Dermis blood vessel endothelial cell (primary cell): ENCODE data around the gene RASL11B. TPM values are rescaled to one million over a fixed set of nuclear protein-coding genes. Genes with fewer than 3 reads are reported as not detected.
"Not testable (repeated sequence)": the region's sequence is repeated elsewhere in the genome, so short reads cannot be mapped to it uniquely, and the experiment has no call there.

Experiments
- DNase-seq: peaks from one replicate; pipeline ENCODE4 v3.0.0; 2010
- total RNA-seq: library from RNA; depleted of rRNA; stranded (reverse); fragments of >200 nt; gene quantifications from 2 replicates; pipeline ENCODE4 v1.2.3, GENCODE V29; 2014

RASL11B gene, protein sequence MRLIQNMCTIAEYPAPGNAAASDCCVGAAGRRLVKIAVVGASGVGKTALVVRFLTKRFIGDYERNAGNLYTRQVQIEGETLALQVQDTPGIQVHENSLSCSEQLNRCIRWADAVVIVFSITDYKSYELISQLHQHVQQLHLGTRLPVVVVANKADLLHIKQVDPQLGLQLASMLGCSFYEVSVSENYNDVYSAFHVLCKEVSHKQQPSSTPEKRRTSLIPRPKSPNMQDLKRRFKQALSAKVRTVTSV
- not detected in 2 replicates for total RNA-seq

DNA sequence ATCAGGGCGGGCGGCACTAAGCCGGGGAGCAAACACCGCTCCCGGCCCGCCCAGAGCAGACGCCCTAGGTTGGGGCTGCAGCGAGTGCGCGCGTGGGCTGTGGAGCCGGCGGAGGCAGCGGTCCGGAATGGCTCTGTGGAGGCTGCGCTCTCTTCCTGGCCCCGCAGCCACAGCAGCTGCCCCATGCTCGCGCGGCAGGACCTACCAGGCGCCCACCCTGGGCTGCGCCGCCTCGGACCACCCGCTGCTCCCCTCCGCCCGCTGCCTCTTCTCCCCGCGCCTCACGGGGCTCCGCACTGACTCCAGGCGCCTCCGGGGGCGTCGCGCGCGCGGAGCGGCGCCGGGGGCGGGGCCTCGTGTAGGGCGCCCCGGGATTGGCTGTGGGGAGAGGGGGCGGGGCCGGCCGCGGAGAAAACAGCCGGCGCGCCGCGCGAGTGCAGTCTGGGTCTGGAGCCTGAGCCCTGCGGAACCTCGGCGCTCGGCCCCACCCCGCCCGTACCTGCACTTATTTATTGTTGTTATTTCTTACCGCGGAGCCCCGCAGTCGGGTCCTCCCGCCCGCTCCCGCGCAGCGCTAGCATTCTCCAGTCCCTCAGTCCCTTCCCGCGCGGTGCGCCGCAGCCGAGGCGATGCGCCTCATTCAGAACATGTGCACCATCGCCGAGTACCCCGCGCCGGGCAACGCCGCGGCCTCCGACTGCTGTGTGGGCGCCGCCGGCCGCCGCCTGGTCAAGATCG is at the start of gene RASL11B:
Gene RASL11B (plus strand): TSS at position 439 of the 738 bp plus-strand sequence. CDS start 191 bp downstream, at position 630.
- peak; percentile 77 for DNase-seq

DNA sequence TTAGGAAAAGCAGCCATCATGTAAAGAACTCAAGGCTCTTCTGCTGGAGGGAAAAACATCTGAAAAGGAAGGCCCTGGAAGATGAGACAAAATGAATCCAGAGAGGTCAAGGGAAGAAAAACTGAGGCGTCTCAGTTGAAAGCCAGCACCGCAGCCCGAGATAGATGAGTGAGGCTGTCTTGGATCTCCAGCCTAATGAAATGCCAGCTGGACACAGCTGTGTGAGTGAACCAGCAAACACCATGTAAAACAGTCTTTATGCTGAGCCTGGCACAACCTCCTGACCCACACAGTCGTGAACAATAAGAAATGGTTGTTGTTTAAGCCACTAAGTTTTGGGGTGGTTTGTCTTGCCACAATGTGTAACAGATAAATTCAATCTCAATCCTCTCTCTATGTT is 48.6 kb upstream of the RASL11B start:
- no peak for DNase-seq

DNA sequence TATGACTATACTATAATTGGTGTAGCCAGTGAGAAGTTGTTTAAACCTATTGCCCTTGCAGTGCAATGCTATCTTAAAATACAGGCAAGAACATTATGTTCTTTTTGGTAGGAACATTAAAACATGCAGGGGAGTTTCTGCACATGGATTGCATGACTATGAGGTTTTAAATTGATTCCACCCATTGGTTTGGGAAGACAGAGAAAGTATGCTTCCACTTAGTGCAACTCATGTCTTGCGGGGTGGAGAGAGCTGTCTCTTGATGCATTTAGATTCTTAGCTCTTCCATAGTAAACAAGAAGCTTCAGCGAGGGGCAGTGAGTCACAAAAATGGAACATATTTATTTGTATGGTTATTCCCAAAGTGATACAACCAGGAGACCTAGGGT is 39.5 kb upstream of the RASL11B start:
- DNase-seq, result no peak

DNA sequence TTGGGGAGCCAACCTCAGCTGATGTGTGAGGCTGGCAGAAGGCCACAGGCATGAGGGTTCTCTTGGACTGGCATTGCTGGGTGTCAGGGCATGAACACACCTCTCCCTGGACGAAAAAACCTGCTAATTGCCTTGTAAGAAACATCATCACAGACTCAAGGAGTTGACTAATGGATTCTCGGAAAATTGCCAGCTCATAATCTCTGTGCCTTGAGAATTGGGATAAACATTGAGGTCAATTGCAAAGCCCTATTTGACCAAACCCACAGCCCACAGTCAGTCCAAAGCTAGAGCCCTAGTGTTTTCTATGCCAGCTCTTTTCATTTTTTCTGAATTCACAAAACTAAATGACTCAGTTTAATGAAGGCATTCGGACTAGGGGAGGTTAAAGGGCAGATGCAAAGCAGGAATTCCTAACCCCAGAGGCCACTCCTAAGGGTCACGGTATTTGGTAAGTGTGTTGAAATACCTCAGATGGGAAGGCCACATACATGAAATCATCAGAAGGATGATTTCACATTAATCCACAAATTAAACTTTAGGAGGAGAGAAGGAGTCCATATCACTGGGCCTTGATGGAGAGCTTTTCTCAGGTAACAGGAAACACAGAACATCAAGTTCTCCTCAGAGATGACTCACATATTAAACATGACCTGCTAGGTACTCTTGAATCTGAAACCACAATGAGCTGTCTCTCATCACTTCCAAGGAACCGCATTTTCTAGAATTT is 39.0 kb upstream of the RASL11B start:
- no peak for DNase-seq

DNA sequence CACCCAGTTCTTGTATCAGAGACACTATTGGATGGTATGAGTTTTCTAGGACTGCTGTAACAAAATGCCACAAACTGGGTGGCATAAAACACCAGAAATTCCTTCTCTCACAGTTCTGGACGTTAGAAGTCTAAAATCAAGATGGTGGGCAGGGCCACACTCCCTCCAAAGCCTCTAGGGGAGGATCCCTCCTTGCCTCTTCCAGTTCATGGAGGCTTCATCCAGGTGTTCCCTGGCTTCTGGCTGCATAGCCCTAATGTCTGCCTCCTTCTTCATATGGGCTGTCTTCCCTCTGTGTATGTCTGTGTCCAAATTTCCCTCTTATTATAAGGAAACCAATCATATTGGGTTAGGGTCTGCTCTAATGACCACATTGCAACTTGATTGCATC is 38.4 kb upstream of the RASL11B start:
- no peak for DNase-seq

DNA sequence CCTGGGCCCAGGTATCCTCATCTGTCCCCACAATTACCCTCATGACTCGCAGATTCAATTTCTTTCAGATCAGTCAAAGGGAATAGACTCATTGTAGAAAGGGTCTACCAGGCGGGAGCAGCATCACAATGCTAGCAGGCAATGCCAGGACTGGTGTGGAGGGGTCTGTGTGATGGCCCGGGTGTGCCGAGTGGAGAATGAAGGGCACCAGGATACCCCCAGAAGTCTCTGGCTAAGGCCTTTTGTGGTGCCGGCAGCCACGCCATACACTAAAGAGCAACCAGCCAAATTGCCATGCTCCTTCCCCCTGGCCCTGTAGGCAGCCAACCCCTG is 37.9 kb upstream of the RASL11B start:
- DNase-seq, result no peak

DNA sequence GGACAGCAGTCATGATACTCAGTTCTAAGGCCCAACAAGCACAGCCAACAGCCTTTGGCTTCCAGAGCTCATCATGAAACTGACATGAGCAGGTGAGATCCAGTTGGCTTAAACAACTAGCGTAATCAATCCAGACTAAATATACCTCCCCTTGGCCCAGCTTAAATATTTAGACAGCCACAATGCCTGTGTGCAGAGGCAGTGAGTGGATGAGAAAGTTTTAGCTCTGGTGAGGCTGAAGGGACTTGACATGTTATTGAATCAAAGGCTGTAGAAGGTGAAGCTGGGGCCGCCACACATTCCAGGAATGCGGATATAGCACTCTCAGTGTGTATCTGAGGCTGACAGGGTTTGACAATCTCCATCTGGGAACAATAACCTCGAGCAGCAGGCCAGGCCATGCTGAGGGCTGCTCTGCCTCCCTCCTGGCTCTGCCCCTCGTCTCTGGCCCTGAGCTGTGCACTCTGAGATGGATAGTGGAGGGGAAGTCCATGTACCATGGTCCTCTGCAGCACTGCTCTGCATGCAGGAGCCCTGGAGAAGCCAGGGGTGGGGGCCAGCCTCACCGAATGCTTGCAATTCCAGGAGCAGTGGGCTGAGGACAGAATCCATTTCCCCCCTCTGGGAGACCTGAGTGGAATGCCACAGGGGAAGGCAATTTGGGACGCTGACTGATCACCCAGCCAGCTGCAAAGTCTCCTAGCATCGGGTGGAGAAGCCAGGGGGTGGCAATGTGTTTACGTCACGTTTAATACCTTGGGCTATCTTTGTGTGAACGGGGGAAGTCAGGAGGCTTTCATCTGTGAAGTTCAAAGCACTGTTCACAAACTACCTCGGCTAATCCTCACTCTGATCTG is 37.3 kb upstream of the RASL11B start:
- no peak for DNase-seq

DNA sequence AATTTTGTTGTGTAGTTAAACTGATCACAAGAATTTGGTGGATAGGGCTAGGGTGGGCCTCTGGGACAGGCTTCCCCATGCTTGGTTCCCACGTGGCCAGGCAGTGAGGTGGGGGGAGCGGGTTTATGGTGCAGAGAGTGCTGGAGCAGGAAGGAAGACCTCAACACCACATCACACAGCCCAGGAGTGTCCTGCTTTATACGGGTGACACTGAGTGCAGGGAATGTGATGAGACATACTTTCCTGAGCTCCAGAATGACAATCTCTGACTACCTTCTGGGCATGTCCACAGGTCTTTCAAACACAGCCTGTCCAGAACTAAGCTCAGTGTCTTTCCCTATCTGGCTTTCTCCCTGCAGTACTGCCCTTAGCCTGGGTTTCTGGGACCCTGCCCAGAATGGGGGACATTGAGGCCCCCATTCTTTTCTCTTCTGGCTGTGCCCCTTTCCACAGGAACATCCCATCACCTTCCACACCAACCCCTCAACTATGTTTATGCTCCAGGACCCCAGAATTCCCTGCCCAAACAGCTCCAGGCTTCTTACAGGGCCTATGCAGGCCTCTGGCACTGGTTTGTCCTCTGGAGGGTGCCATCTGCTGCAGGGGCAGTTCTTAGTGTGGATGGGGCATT is 36.5 kb upstream of the RASL11B start:
- no peak for DNase-seq

DNA sequence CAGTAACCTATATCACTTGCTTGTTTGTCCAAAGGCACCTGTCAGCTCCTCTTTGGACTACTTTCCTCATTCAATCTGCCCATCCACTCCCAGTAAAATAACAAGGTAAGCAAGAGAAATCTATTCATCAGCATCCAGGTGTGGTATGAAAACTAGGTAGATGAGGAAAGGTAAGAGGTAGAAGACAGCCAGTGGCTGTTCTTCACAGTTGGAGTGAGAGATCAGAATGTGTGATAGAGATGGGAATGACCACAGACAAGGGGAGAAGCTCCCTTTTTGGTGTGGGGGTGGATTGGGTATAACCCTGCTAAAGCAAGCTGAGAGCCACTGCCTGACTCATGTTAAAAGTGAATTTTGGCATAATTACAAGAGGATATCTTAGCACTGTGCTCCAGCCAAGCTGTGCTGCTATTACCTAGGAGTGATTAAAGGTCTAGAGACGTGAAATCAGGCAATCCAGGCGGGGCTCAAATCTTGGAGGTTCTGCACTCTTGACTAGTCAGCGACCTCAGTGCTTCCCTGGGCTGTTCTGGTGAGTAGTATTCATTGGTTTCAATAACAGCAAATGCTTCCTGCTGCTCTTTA is 28.1 kb upstream of the RASL11B start:
- DNase-seq, result no peak

DNA sequence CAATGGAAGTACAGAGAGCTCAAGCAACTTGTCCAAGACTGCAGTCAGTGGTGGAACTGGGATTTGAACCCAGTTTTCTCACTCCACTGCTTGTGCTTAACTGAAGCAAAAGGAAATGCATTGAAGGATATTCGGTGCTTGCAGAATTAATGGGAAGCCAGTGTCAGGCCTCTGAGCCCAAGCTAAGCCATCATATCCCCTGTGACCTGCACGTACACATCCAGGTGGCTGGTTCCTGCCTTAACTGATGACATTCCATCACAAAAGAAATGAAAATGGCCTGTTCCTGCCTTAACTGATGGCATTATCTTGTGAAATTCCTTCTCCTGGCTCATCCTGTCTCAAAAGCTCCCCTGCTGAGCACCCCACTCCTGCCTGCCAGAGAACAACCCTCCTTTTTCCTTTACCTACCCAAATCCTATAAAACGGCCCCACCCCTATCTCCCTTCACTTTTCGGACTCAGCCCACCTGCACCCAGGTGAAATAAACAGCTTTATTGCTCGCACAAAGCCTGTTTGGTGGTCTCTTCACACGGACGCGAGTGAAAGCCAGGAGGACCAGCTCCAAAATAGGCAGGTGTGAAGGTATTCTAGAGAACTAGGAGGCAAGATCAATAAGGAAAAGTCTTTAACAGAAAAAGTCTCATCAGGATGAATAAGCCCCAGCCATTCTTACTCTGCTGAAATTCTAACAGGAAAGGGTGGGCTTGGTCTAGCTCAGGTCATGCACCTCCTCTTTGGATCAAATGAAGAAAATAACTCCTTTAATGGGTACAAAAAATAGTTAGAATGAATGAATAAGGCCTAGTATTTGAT is 27.3 kb upstream of the RASL11B start:
- DNase-seq, result not testable (repeated sequence)

DNA sequence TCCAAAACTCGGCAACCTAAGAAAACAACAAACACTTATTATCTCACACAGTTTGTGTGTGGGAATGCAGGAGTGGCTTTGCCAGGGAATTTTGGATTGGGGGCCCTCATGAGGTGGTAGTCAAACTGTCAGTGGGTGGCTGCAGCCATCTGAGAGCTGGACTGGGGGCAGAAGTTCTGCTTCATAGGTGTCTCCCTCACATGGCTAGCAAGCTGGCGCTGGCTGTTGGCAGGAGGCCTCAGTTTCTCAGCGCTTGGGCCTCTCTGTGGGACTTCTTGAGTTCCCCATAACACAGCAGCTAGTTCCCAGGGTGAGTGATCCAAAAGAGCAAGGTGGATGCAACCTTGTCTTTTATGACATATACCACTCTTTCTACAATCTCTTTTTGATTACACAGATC is 26.0 kb upstream of the RASL11B start:
- DNase-seq, result no peak

DNA sequence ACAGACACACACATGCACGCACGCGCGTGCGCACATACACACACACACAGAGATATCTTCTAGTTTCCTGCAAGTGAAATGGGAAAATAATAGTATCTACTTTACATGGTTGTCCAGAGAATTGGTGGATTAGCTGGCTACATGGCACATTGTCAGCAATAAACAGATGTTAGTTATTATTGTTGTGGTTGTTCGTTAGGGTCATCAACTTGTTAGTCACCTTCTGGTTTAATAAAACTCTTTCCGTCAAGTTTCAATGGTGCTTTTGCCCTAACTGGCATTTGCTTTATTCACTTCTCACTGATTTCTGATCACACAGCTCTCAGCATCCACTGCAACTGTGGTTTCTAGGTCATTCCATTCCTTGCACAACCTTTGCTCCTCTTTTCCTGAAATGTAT is 25.4 kb upstream of the RASL11B start:
- DNase-seq, result no peak

DNA sequence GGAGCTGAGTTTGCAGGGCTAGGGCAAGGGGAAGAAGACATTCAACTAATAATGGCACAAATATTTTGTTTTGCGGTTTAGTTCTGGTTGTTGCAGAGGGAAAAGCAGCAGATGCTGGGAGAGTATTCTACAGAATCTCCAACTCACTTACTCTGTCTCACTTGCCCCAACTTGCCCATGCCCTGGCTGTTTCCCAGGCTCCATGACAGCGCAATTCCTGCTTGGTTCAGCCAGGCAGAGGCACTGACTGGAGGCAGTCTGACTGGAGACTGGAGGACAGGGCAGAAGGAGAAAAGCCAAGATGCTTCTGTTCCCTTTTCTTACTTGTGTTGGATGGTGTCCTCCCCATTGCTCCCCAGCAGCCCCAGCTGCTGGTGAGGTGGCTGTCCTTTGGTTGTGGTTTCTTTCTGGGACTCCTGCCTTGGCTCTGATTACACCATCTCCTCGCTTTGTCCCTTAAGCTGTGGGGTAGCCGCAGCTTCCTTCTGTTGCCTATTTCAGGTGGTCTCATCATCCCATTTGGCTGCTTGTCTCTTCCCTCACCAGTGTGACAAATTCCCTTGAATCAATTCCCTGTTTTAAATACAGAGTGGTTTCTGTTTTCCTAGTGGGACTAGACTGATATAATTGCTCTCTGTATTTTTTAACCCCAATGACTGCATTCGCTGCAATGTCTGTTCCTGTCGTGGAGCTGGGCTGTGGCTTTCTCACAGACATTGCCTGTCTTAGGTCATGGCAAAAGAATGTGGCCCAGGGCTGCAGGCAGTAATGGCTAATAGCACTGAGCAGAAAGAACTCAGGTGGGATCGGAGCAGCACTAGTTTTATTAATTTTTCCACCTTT is 24.2 kb upstream of the RASL11B start:
- DNase-seq, result no peak

DNA sequence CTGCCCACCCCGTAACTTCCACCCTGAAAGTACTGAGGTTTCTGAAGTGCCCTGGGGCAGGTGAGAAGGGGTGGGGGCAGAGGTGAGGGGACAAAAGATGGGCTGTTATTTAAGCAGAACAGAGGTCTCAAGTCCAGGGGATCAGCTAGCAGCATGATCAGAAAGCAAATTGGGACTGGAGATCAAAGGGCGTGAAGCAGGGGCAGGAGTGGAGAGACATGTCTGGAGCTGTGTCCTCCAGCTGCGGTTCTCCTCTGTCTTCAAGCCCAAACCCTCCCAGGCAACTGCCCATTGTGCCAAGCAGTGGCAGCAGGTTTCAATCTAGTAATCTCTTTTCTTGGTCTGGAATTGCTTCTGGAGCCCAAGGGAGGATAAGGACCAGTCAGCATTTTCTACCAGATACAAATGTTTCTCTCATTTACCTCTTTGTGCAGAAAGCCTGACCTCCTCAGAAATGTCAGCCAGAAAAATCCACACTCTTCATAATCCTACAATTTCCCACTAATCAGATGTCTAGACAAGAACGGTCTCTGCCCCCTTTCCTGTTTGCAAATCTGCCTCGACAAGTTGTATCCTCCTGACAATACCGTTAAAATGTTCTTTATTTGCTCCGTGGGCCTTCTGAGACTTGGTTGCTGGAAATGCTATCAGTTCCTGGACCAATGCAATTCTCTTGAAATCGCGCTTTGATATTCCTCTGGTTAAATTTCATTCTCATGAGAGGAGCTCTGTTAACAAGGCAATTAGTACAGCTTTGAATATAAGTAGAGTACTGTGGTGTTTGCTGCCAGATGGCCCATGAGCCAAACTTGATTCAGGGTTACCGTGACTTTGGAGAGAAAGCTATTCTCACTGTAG is 23.2 kb upstream of the RASL11B start:
- no peak for DNase-seq

DNA sequence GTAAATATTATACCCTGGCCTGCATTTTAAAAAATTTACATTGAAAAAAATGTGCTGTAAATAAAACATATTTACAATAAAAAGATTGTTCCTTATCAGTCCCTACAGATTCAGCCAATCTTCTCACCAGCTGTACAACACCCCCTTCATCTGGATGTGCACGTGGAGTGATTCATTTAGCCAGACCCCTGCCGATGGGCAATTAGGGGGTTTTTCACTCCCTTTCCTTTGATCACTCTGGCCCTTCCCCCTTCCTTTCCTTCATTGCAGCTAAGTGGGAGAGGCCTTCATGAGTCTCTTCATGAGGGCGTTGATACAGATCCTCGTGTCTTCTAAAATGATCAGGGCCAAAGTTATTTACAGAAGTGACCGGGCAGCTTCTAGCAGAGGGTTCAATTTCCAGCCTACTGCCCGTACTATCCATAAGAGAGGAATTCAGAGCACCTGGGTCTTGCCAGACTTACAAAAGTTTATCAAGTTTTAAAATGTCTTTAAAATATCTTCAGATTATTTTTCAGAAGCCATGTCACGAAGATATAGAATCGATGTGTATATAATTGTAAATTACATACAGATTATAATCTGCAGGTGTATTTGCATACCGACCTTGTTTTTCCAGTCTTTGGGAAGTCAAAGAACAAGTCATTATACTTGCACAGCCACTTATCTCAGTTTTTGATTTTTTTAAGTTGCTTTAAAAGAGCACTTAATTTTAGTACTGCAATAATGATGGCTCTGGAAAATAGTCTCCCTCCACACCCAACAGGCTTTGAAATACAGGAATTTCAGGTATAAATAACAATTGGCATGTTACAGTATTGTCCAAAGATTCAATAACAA is 21.4 kb upstream of the RASL11B start:
- DNase-seq, result no peak

DNA sequence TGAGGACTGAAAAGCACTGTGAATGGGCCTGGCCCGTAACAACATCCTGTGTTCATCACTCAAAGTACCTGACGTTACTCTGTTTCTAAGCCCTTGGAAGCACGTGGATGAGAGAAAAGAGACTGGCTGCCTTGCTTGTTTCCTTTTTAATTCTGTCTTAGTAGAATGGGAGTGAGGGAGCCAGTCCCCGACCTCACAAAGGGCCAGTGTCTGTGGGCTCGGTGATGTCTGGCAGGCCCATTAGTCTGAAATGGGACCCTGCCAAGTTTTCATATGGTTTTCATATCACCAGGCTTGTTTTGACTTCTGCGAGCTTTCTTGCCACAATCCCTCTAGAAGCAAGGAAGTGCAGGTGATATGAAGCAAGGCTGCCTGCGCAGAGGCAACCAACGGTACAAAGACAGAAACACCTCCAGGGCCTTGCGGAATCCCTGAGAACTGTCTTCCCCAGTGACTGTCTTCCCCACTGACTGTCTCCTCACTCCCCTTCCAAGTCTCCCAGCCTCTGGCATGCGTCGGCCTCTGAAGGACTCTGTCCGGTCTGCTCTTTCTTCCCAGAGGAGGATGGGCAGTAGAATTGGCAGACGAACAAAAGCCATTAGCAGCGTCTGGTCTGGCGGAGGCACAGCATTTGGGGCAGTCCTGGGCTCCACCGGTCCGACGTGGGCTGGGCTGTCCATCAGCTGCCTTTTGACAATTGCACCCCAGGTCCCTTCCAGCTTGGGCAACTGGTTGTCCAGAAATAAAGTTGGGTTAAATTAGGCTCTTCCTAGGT is 20.2 kb upstream of the RASL11B start:
- DNase-seq, result no peak

DNA sequence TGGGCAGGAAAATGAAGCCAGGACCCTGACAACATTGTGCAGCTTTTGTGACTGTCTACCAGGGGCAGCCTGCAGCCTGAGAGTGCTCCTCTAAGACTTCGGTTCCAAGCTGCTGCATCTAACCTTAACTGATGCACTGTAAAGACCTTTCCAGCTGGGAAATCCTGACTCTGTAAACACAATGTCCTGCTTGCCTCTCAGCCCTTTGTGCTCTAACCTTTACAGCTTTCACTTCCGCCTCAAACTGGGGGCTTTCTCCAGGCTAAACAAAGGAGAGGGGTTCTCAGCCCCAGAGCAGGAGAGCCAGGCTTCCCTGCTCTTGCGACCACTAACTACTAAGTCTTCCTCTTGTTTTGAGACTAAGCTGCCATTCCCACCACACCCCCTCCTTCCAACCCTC is 19.3 kb upstream of the RASL11B start:
- DNase-seq, result no peak
